Hepatocyte (in vitro differentiated cells): ENCODE measurements around the gene TRAF3.

Experiments
- CTCF ChIP-seq: fragments of 200-600 bp; sonication (generic); IDR thresholded peaks from 2 replicates; pipeline ENCODE4 v1.5.1; 2016; ENCODE audit warnings: antibody characterized with exemption, mild to moderate bottlenecking; ENCODE audit not compliant: poor library complexity
- EZH2 ChIP-seq: fragments of 200-600 bp; sonication (generic); IDR thresholded peaks from 2 replicates; pipeline ENCODE4 v1.6.1; 2016; ENCODE audit warnings: antibody characterized with exemption, mild to moderate bottlenecking, borderline replicate concordance
- EZH2phosphoT487 ChIP-seq: fragments of 200-600 bp; sonication (generic); IDR thresholded peaks from one replicate; pipeline ENCODE4 v1.6.1; 2018; ENCODE audit warnings: antibody characterized with exemption, mild to moderate bottlenecking, low read depth, moderate library complexity; ENCODE audit not compliant: unreplicated experiment, severe bottlenecking

GRCh38 chr14:102897299-102898027 is 120.2 kb downstream of the TRAF3 start:
- TF ChIP-seq CTCF (no peak), EZH2 (no peak), EZH2phosphoT487 (no peak)
